SW480 (cell line): ENCODE measurements around the gene LIG3.
"Not testable (repeated sequence)": the region's sequence is repeated elsewhere in the genome, so short reads cannot be mapped to it uniquely, and the experiment has no call there.

Experiments
- DNase-seq: peaks from one replicate; pipeline ENCODE4 v3.0.0-alpha.2; 2016; ENCODE audit warnings: low spot score

The LIG3 gene

GRCh38 chr17:34999456-34999855 is 19.1 kb downstream of the LIG3 start:
- no peak for DNase-seq

DNA sequence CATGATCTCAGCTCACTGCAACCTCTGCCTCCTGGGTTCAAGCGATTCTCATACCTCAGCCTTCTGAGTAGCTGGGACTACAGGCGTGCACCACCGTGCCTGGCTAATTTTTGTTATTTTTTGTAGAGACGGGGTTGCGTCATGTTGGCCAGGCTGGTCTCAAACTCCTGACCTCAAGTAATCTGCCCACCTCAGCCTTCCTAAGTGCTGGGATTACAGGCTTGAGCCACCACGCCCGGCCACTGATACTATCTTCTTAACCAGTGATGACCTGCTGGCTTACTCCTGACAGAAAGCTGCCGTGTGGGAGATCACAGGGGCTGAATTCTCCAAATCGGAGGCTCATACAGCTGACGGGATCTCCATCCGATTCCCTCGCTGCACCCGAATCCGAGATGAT is 20.7 kb downstream of the LIG3 start:
- DNase-seq: not testable (repeated sequence)

DNA sequence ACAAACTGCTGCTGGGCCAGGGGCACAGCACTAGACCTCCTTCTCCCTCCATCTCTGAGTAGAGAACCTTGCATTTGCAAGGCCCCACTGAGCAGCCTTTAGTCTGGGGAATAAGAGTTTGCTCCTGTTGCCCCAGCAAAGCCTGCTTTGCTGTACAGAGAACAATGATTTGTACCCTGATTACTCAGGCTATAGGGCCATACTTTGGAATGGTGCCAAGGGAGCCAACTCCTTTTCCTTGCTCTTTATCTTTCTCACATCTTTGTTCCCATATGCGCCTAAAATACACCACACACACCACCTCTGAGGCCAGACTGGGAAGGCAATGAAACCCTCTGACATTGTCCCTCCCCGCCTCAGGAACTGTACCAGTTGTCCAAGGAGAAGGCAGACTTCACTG is 21.2 kb downstream of the LIG3 start:
- DNase-seq: no peak

GRCh38 chr17:35002876-35003551 is 22.7 kb downstream of the LIG3 start:
- DNase-seq: no peak

DNA sequence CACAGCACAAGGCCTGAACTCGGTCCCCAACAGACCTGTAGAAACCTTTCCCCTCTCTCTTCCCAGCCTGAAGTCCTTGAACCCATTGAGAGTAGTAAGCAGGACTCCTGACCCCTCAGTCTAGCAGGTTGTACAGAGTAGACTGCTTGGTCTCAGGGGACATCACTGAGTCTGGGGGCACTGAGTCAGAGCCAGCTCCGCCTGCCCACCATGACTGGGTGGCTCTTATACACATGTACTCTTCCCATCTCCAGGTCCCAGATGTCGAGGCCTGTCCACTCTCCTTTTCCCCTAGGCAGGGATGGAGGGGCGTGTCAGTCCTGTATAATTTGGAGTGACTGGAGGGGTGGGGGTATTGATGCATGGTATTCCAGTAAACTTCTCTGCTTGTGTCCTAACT is 23.5 kb downstream of the LIG3 start:
- no peak for DNase-seq

GRCh38 chr17:35006345-35006744 is 26.0 kb downstream of the LIG3 start:
- no peak for DNase-seq

DNA sequence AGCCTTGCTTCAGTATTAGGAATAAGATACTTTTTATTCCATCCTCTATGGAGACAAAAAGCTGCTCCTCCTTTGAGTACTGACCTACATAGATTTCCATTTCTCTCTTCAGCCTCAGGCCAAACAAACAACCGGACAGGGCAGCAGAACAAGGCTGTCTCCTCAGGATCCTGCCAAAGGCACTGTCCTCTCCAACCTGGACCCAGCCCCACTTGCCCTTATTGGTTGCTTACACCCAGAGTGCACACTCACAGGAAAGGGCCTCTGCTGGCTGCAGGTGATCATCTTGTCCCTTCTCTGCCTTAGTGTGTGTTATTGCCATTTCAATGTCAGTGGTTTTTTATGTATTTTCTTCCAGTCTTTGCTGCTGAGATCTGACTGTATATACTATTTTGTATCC is 26.6 kb downstream of the LIG3 start:
- DNase-seq: no peak

- DNase-seq: no peak
Measured at GRCh38 chr17:35010093-35010492, 29.8 kb downstream of the LIG3 start.

DNA sequence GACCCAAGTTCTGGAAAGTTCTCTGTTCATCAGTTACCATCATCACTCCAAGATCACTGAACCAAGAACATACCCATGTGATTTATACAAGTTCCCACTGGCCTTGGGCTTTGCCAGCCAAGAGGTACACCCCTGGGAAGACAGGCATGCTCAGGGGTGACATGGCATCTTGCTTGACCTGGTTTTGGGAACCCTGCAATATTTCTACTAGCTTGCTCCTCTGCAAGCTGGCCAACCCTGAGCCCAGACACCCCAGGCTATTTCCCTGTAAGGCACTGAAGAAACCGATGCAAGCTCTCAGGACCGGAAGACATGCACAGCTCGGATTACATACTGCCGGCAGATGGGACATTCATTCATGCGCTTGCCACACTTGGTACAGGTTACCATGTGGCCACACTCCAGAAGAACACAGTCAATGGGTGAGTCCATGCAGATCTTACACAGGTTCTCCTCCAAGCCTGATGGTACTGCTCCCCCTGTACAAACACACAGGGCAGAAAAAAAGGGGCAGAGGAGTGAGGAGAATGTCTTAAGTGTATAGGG is 31.4 kb downstream of the LIG3 start:
- no peak for DNase-seq

DNA sequence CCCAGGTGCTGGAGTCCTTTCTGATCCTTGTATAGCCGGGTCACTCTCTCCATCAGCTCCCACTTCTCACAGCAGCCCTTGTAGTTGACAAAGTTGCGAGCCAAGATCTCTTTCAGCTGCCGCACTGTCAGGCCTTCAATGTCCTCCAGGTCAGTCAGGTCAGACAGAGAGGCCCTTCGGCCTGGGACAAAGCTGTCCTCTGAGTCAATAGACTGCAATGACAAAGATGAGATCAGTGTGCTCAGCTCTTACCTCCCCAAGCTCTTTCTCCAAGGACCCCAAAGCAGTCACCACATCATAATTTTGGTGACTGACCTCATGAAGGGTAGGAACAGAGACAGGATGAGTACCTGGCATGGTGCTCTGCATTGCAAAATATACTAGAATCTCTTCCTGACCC is 36.1 kb downstream of the LIG3 start:
- DNase-seq: no peak

DNA sequence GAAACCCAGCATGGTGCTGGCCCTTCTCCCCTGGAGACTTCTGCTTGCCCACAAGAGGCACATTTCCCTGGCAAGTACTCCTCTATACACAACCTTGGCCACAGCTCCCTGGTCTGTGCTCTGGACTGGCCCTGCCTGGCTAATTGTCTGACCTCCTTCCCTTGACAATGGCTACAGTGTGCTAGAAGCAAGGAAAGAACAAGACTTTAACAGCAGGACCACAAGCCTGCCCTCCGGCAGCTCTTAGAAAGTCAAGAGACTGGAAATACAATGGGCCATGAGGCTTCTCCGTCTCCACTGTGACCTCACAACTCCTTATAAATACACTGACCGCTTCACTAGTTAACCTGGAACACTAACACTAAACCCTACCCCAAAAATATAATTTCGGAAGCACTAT is 36.7 kb downstream of the LIG3 start:
- no peak for DNase-seq

GRCh38 chr17:35018814-35019213 is 38.5 kb downstream of the LIG3 start:
- no peak for DNase-seq

DNA sequence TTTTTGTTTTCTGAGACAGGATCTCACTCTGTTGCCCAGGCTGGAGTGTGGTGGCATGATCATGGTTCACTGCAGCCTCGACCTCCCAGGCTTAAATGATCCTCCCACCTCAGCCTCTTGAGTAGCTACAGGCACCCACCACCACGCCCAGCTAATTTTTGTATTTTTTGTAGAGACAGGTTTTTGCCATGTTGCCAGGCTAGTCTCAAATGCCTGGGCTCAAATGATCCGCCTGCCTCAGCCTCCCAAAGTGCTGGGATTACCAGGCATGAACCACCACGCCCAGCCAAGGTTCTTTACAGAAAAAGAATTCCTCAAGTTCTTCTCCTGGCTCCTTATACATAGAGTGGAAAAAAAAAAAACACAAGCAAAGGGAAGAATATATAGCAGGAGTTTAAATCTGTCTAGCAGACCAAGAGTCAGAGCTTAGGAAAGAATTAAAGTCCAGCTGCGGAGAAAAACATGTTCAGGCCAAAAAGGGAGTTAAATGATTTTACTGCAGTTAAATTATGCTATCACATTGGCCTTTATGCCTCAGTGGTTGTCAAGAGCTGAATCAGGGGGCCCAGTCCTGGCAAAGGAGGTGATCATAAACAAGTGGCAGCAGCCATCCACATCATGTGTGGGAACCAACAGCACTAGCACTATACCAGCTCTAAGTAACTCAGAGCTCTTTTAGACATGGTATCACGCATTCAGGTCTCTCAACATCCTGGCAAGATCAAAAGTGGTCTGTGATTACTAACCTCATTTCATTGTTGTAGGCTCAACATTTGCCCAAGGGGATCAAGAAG is 39.3 kb downstream of the LIG3 start:
- DNase-seq: no peak

GRCh38 chr17:35021520-35022380 is 41.4 kb downstream of the LIG3 start:
- DNase-seq: no peak

- no peak for DNase-seq
Measured at GRCh38 chr17:35022536-35023063, 42.3 kb downstream of the LIG3 start.

DNA sequence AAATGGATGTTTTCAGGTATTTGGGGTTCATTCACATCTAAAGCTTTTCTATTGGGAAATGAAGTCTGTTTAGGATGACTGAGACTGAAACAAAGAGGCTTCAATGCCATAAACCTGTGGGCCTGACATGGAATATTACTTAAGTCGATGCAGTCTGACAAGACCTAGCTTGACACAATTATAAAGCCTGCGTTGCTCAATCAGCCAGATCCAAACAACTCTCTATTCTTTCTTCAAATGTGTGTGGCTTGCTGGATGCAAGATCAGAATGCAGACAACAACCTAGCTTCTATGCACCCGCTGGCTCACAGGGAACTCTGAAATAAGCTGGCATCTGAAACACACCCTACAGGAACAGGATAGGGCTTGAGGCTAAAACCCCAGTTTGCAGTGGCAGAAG is 43.2 kb downstream of the LIG3 start:
- DNase-seq: no peak

DNA sequence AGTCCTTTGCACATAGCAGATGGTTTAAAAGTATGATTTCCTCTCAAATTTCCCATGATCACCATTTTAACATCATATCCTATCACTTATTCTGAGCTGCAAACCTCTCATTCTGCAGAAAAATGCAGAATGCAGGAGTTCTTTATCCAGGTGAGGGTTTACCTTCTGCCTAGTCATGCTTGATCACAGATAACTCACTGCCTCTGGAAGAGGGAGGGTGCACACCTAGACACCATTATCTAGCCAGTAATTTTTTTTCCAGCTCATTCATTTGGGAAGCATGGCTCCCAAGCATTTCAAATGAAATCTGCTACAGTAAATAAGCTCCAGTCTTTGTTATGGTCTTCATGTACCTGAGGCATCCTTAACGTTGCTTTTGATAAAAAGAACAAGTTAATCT is 45.2 kb downstream of the LIG3 start:
- no peak for DNase-seq

DNA sequence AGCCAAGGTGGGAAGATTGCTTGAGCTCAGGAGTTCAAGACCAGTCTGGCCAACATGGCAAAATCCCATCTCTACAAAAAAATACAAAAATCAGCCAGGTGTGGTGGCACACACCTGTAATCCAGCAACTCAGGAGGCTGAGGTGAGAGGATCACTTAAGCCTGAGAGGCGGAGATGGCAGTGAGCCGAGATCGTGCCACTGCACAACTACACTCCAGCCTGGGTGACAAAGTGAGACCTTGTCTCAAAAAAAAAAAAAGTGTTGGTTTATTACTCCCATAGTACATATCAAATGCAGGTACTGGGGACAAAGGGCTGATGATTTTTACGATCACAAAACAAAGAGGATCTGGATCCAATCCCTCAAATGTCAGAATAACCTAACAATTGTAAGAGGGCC is 47.8 kb downstream of the LIG3 start:
- not testable (repeated sequence) for DNase-seq

DNA sequence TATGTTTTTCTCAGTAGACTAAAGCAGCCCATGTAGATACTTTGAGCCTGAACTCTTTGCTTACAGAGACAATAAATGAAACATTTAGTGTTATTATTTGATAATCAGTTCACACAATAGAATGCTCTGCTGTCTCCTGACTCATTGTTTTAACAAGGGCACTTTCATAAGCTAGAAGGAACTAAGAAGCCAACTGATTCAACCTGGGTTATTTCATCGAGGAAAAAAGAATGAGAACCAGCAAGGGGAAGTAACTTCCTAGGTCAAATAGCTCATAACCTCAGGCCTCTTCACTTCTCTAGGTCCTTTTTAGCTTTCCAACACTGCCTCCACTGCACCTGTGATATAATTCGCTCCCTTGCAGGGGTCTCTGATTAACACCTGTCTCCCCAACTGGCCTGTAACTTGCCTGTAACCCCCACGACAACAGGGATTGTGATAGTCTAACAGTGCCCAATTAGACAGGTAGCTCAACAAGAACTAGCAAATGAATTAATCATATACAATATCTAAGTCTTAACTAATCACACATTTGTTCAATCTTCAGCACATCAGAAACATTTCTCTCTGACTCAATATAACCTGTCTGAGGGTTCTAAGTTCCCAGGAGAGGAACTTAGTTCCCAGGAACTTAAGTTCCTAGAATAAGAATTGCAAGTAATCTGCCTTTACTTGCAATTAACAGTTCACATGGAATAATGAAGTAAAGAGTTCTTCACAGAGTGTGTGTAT is 48.4 kb downstream of the LIG3 start:
- no peak for DNase-seq

GRCh38 chr17:35030780-35031179 is 50.5 kb downstream of the LIG3 start:
- DNase-seq: no peak

GRCh38 chr17:35038453-35038852 is 58.1 kb downstream of the LIG3 start:
- DNase-seq: no peak

- no peak for DNase-seq
Measured at GRCh38 chr17:35041390-35041789, 61.1 kb downstream of the LIG3 start.
